Measurements from ENCODE around the gene ALK.

DNA sequence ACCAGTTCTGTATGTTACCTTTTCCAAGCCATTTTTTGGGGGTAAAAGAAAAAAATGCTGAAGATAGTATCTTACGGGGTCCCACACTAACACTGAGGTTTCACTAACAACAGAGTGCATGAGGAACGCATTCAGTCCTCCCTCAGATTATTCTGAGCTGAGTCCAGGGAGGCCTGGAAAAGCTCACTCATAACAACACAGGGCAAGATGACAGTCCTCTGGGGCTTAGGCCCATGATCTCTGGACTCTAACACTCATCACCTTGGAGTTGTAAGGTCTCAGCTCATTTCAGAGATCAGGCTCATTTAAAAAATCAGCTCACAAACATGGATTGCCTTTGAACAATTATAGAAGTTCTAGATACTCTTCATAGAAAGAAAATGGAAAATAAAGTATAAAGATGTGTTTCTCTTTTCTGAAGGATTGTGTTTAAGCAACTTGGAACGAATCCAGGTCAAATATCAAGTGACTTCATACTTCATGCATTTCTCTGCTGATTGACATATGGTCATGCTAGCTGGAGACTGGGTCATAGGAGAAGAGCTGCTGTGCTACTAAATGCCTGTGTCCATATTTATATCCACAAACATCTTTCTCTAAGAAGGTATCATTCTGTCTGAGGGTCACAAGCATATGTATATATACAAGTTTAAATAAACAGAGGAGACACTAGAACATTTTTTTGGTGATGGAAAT, 265.8 kb downstream of the ALK start:
- TF ChIP-seq EZH2 (IDR thresholded peaks at IDR 0.05) (no peak), POLR2AphosphoS5 (IDR thresholded peaks at IDR 0.05; ENCODE audit: borderline replicate concordance, low read depth, low read length) (no peak)
